ENCODE measurements around the gene ABCB9. TPM values are rescaled to one million over a fixed set of nuclear protein-coding genes. Genes with fewer than 3 reads are reported as not detected.
A peak's percentile ranks its signal among the peaks of the same experiment; 100 is the strongest.
"Not testable (repeated sequence)": the region's sequence is repeated elsewhere in the genome, so short reads cannot be mapped to it uniquely, and the experiment has no call there.

The ABCB9 gene
- total RNA-seq, 1 donor from 2014 or later: 2.9 TPM

DNA sequence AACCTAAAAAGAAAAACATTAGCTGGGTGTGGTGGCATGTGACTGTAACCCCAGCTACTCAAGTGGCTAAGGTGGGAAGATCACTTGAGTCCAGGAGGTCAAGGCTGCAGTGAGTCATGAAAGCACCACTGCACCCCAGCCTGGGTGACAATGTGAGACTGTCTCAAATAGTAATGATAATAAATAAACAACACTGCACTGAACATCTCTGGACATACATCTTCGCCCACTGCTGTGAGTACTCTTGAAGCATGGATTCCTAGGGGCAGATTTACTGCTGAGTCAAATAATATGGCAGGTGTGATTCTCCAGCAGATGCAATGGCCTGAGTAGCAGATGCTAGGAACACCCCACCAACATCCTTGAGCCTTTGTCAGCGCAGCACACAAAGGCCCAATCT, 23.6 kb downstream of the ABCB9 start:
- peaks cover 39% of the 10 kb centered on the region for H3K4me1 ChIP-seq
- H3K27me3 ChIP-seq (ENCODE audit: low read depth): no peaks in the 10 kb centered on the region
- TF ChIP-seq, protein P1, sequence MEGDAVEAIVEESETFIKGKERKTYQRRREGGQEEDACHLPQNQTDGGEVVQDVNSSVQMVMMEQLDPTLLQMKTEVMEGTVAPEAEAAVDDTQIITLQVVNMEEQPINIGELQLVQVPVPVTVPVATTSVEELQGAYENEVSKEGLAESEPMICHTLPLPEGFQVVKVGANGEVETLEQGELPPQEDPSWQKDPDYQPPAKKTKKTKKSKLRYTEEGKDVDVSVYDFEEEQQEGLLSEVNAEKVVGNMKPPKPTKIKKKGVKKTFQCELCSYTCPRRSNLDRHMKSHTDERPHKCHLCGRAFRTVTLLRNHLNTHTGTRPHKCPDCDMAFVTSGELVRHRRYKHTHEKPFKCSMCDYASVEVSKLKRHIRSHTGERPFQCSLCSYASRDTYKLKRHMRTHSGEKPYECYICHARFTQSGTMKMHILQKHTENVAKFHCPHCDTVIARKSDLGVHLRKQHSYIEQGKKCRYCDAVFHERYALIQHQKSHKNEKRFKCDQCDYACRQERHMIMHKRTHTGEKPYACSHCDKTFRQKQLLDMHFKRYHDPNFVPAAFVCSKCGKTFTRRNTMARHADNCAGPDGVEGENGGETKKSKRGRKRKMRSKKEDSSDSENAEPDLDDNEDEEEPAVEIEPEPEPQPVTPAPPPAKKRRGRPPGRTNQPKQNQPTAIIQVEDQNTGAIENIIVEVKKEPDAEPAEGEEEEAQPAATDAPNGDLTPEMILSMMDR (IDR thresholded peaks at IDR 0.05): no peak
- no peaks in the 10 kb centered on the region for H3K36me3 ChIP-seq
- H3K4me3 ChIP-seq: no peak overlapping the region
- intact Hi-C loops (cut with DNase I): no loop called here
- H3K9me3 ChIP-seq: no peaks in the 10 kb centered on the region
- H3K27ac ChIP-seq: peak overlapping the region; percentile 67
- DNase-seq (no peak), ATAC-seq (peak in 1 of 2 donors; percentile 41)

DNA sequence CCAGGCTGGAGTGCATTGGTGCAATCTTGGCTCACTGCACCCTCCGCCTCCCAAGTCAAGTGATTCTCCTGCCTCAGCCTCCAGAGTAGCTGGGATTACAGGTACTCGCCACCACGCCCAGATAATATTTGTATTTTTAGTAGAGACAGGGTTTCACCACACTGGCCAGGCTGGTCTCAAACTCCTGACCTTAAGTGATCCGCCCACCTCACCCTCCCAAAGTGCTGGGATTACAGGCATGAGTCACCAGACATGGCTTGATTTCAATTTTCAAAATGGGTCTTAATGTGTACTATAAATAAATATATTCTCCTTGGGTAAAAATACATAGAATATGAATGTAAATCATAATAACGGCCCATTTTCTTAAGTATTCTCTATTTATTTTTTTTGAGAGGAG, 24.9 kb downstream of the ABCB9 start:
- H3K36me3 ChIP-seq; DNase-seq; H3K27me3 ChIP-seq (ENCODE audit: low read depth); H3K27ac ChIP-seq; intact Hi-C loops (cut with DNase I); H3K9me3 ChIP-seq; ATAC-seq; H3K4me3 ChIP-seq: not testable (repeated sequence)
- peaks cover 26% of the 10 kb centered on the region for H3K4me1 ChIP-seq

DNA sequence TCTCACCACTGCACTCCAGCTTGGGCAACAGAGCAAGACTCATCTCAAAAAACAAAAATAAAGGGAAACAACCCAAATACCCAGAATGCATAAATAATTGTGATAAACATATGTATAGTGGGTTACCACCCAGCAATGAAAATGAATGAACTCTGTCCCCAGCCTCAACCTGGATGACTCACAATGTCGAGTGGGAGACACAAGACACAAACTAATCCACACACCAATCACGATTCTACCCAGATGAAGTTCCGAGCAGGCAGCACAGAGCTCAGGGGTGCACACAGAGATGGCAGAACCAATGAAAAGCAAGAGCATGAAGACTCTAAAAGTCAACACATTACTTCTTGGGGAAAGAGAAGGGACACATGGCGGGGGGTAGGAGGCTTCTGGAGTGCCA, 27.1 kb downstream of the ABCB9 start:
- Histone ChIP-seq H3K9me3 (no peaks in the 10 kb centered on the region), H3K4me3 (no peak overlapping the region), H3K27ac (no peak overlapping the region), H3K4me1 (peaks cover 20% of the 10 kb centered on the region), H3K36me3 (peaks cover 4% of the 10 kb centered on the region), H3K27me3 (ENCODE audit: low read depth) (no peaks in the 10 kb centered on the region)
- ATAC-seq (no peak), DNase-seq (no peak)
- intact Hi-C loops (cut with DNase I): no loop called here
- TF ChIP-seq, protein P1 (IDR thresholded peaks at IDR 0.05): no peak

DNA sequence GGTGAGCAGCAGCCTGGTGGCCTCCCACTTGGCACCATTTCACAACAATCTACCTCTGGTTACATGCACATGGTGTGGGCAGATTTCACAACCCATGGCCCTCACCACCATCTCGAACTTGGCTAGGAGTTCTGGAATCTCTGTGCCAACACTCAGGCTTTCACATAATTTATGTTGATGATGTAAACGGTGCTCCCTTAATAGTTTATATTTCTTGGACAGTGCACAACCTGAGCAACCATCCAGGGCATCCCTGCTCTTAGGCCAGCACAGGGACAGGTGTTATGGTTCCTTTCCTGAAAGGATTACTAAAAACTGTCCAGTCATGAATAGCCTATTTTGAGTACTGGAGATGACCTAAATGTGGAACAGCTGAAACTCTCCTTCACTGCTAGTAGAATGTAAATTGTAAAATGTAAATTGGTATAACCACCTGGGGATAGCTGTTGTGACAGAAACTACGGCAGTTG, 28.6 kb downstream of the ABCB9 start:
- Histone ChIP-seq H3K27ac (no peak overlapping the region), H3K36me3 (peaks cover 4% of the 10 kb centered on the region), H3K9me3 (no peaks in the 10 kb centered on the region), H3K4me3 (no peak overlapping the region), H3K4me1 (peaks cover 5% of the 10 kb centered on the region), H3K27me3 (ENCODE audit: low read depth) (no peaks in the 10 kb centered on the region)
- intact Hi-C loops (cut with DNase I): no loop called here
- ATAC-seq (peak; percentile 20 to 24), DNase-seq (no peak)
- TF ChIP-seq, protein P1 (IDR thresholded peaks at IDR 0.05): no peak

DNA sequence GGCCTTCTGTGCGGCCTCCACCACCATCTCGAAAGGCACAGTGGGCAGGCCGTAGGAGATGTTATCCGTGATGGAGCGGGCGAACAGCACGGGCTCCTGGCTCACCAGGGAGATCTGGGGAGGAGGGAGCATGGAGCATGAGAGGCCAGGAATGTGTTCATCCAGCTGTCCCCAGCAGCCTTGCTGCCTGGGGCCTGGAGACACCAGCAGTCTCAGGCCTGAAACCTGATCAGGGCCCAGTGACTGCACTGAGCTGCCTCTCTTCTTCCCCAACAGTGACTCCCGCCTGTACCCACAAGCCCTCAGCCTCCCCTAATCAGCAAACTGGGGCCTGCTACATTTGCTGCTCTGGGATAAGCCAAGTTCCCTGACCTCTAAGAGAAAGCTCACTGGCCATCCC, 30.9 kb downstream of the ABCB9 start:
- Histone ChIP-seq H3K4me1 (no peaks in the 10 kb centered on the region), H3K4me3 (no peak overlapping the region), H3K27ac (no peak overlapping the region), H3K36me3 (peaks cover 4% of the 10 kb centered on the region), H3K9me3 (no peaks in the 10 kb centered on the region), H3K27me3 (ENCODE audit: low read depth) (no peaks in the 10 kb centered on the region)
- ATAC-seq (no peak), DNase-seq (no peak)
- intact Hi-C loops (cut with DNase I): no loop called here
- TF ChIP-seq, protein P1 (IDR thresholded peaks at IDR 0.05): no peak

DNA sequence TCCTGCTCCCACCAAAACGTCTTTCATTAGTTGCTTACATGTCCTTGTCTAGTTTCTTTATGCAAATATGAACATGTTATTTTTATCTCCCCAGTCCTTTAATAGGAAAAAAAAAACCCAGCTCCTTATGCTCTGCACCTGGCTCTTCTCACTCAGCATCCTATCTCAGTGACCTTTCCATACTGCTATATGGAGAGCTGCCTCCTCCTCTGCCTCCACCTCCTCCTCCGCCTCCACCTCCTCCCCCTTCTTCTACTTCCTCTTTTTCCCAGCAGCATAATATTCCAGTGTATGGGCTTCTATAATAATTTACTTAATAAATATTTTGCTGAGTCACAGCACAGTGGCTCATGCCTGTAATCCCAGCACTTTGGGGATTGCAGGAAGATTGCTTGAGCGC, 31.5 kb downstream of the ABCB9 start:
- Histone ChIP-seq H3K4me1 (no peaks in the 10 kb centered on the region), H3K36me3 (peaks cover 4% of the 10 kb centered on the region), H3K27me3 (ENCODE audit: low read depth) (no peaks in the 10 kb centered on the region), H3K27ac (no peak overlapping the region), H3K4me3 (no peak overlapping the region), H3K9me3 (no peaks in the 10 kb centered on the region)
- no peak for DNase-seq
- TF ChIP-seq, protein P1 (IDR thresholded peaks at IDR 0.05): no peak
- ATAC-seq: no peak
- intact Hi-C loops (cut with DNase I): no loop called here

All from lower lobe of right lung (tissue), 2 donors.